Measurements from ENCODE around the gene RBFOX1. TPM values are rescaled to one million over a fixed set of nuclear protein-coding genes. Genes with fewer than 3 reads are reported as not detected.

Gene RBFOX1
- total RNA-seq, 2 donors from 2014 or later: not detected

- no peak for ATAC-seq (replicated peaks)
- Mint-ChIP-seq H3K4me1 (no peaks in the 10 kb centered on the region), H3K27ac (no peak overlapping the region), H3K36me3 (ENCODE audit: low read depth) (no peaks in the 10 kb centered on the region), H3K27me3 (no peaks in the 10 kb centered on the region), H3K4me3 (no peak overlapping the region), H3K9me3 (peaks cover 12% of the 10 kb centered on the region)
Measured at GRCh38 chr16:7722761-7723160, 390.1 kb downstream of the RBFOX1 start.

- Mint-ChIP-seq H3K9me3 (peaks cover 19% of the 10 kb centered on the region), H3K4me1 (no peaks in the 10 kb centered on the region), H3K36me3 (ENCODE audit: low read depth) (no peaks in the 10 kb centered on the region), H3K27ac (no peak overlapping the region), H3K27me3 (no peaks in the 10 kb centered on the region), H3K4me3 (no peak overlapping the region)
- no peak for ATAC-seq (replicated peaks)
Measured at GRCh38 chr16:7731141-7731540, 398.5 kb downstream of the RBFOX1 start.

GRCh38 chr16:7736138-7736665 lies 403.6 kb downstream of the RBFOX1 start:
- no peak overlapping the region for H3K4me3 Mint-ChIP-seq
- H3K4me1 Mint-ChIP-seq: no peaks in the 10 kb centered on the region
- peaks cover 18% of the 10 kb centered on the region for H3K9me3 Mint-ChIP-seq
- H3K27ac Mint-ChIP-seq: no peak overlapping the region
- no peaks in the 10 kb centered on the region for H3K36me3 Mint-ChIP-seq (ENCODE audit: low read depth)
- no peak for ATAC-seq (replicated peaks)
- no peaks in the 10 kb centered on the region for H3K27me3 Mint-ChIP-seq

- H3K27me3 Mint-ChIP-seq: no peaks in the 10 kb centered on the region
- no peak overlapping the region for H3K4me3 Mint-ChIP-seq
- no peaks in the 10 kb centered on the region for H3K4me1 Mint-ChIP-seq
- H3K36me3 Mint-ChIP-seq (ENCODE audit: low read depth): no peaks in the 10 kb centered on the region
- no peak for ATAC-seq (replicated peaks)
- H3K9me3 Mint-ChIP-seq: peaks cover 16% of the 10 kb centered on the region
- no peak overlapping the region for H3K27ac Mint-ChIP-seq
Measured at GRCh38 chr16:7742626-7743025, 410.0 kb downstream of the RBFOX1 start.

GRCh38 chr16:7744546-7745264 lies 412.1 kb downstream of the RBFOX1 start:
- Mint-ChIP-seq H3K9me3 (peaks cover 16% of the 10 kb centered on the region), H3K4me3 (no peak overlapping the region), H3K27me3 (no peaks in the 10 kb centered on the region), H3K4me1 (no peaks in the 10 kb centered on the region), H3K27ac (no peak overlapping the region), H3K36me3 (ENCODE audit: low read depth) (no peaks in the 10 kb centered on the region)
- no peak for ATAC-seq (replicated peaks)

- H3K4me1 Mint-ChIP-seq: no peaks in the 10 kb centered on the region
- no peak overlapping the region for H3K27ac Mint-ChIP-seq
- no peaks in the 10 kb centered on the region for H3K27me3 Mint-ChIP-seq
- H3K4me3 Mint-ChIP-seq: no peak overlapping the region
- H3K36me3 Mint-ChIP-seq (ENCODE audit: low read depth): no peaks in the 10 kb centered on the region
- H3K9me3 Mint-ChIP-seq: peaks cover 19% of the 10 kb centered on the region
- no peak for ATAC-seq (replicated peaks)
Measured at GRCh38 chr16:7745276-7745675, 412.6 kb downstream of the RBFOX1 start.

GRCh38 chr16:7746941-7747340 lies 414.3 kb downstream of the RBFOX1 start:
- no peak for ATAC-seq (replicated peaks)

GRCh38 chr16:7748522-7748921 lies 415.9 kb downstream of the RBFOX1 start:
- no peak overlapping the region for H3K4me3 Mint-ChIP-seq
- H3K9me3 Mint-ChIP-seq: peaks cover 18% of the 10 kb centered on the region
- H3K27me3 Mint-ChIP-seq: no peaks in the 10 kb centered on the region
- no peaks in the 10 kb centered on the region for H3K36me3 Mint-ChIP-seq (ENCODE audit: low read depth)
- H3K4me1 Mint-ChIP-seq: no peaks in the 10 kb centered on the region
- no peak overlapping the region for H3K27ac Mint-ChIP-seq
- no peak for ATAC-seq (replicated peaks)

More at GRCh38 chr16:7746941-7747340, 414.3 kb downstream of the RBFOX1 start:
- H3K9me3 Mint-ChIP-seq: peaks cover 14% of the 10 kb centered on the region
- no peaks in the 10 kb centered on the region for H3K27me3 Mint-ChIP-seq
- H3K4me1 Mint-ChIP-seq: no peaks in the 10 kb centered on the region
- no peaks in the 10 kb centered on the region for H3K36me3 Mint-ChIP-seq (ENCODE audit: low read depth)
- no peak overlapping the region for H3K4me3 Mint-ChIP-seq
- H3K27ac Mint-ChIP-seq: no peak overlapping the region

GRCh38 chr16:7755347-7755882 lies 422.8 kb downstream of the RBFOX1 start:
- Mint-ChIP-seq H3K36me3 (ENCODE audit: low read depth) (no peaks in the 10 kb centered on the region), H3K27me3 (no peaks in the 10 kb centered on the region), H3K9me3 (peaks cover 17% of the 10 kb centered on the region), H3K4me3 (no peak overlapping the region), H3K4me1 (no peaks in the 10 kb centered on the region), H3K27ac (no peak overlapping the region)
- no peak for ATAC-seq (replicated peaks)
